OCI-LY7 (cell line): Measurements from ENCODE around the gene PYGB. TPM values are rescaled to one million over a fixed set of nuclear protein-coding genes. Genes with fewer than 3 reads are reported as not detected.
"Not testable (repeated sequence)": the region's sequence is repeated elsewhere in the genome, so short reads cannot be mapped to it uniquely, and the experiment has no call there.

Experiments
- BruUV-seq: library from RNA; stranded (reverse); fragments of 400-500 nt; replicated peaks from 2 replicates; lab custom pipeline; 2021; lab: Mats Ljungman, UMichigan
- CTCF ChIA-PET: fragments of 300-600 bp; sonication (Branson Sonifier 250); formaldehyde crosslinking; loops from one replicate; lab custom pipeline; 2022; ENCODE audit warnings: antibody characterized with exemption; ENCODE audit not compliant: unreplicated experiment; lab: Charles Lee
- POLR2A ChIA-PET: fragments of 300-600 bp; sonication (Branson Sonifier 250); formaldehyde crosslinking; loops from one replicate; lab custom pipeline; 2022; ENCODE audit warnings: antibody characterized with exemption; lab: Charles Lee
- DNase-seq: peaks from one replicate; pipeline ENCODE4 v3.0.0-alpha.2; 2015; ENCODE audit warnings: low spot score
- H2AFZ ChIP-seq: fragments of 200-600 bp; sonication (generic), shearing (Covaris generic); 2 replicates; pipeline ENCODE4 v1.6.1; 2014; ENCODE audit warnings: mild to moderate bottlenecking, antibody characterized with exemption, low read length, moderate library complexity
- H3K27ac ChIP-seq: fragments of 200-600 bp; sonication (generic); 2 replicates; pipeline ENCODE4 v1.5.1; 2014; ENCODE audit warnings: mixed run types, low read depth, mild to moderate bottlenecking, moderate library complexity, low read length, inconsistent platforms; ENCODE audit not compliant: poor library complexity, severe bottlenecking
- H3K36me3 ChIP-seq: fragments of 200-600 bp; sonication (generic); 2 replicates; pipeline ENCODE4 v1.6.1; 2014; ENCODE audit warnings: mild to moderate bottlenecking, antibody characterized with exemption, low read length, moderate library complexity, mixed read lengths; ENCODE audit not compliant: insufficient read depth
- H3K4me1 ChIP-seq: fragments of 200-600 bp; sonication (generic); 2 replicates; pipeline ENCODE4 v1.5.1; 2014; ENCODE audit warnings: mild to moderate bottlenecking, low read length; ENCODE audit not compliant: insufficient read depth, poor library complexity, severe bottlenecking
- H3K4me2 ChIP-seq: fragments of 200-600 bp; sonication (generic); 2 replicates; pipeline ENCODE4 v1.6.1; 2014; ENCODE audit warnings: mild to moderate bottlenecking, low read length
- H3K4me3 ChIP-seq: fragments of 200-600 bp; sonication (generic); 2 replicates; pipeline ENCODE4 v1.5.1; 2014; ENCODE audit warnings: mild to moderate bottlenecking, low read depth, low read length; ENCODE audit not compliant: poor library complexity, severe bottlenecking
- H3K79me2 ChIP-seq: fragments of 200-600 bp; sonication (generic); 2 replicates; pipeline ENCODE4 v1.6.1; 2016; ENCODE audit warnings: low read depth, mild to moderate bottlenecking, low read length, moderate library complexity, mixed read lengths; ENCODE audit not compliant: insufficient read depth
- H3K9me2 ChIP-seq: fragments of 200-600 bp; sonication (generic); 2 replicates; pipeline ENCODE4 v1.6.1; 2016; ENCODE audit warnings: mild to moderate bottlenecking, low read length, mixed read lengths; ENCODE audit not compliant: insufficient read depth
- H3K9me3 ChIP-seq: fragments of 200-600 bp; sonication (generic); 2 replicates; pipeline ENCODE4 v1.6.1; 2014; ENCODE audit warnings: mild to moderate bottlenecking, mixed run types, low read length, mixed read lengths
- H4K20me1 ChIP-seq: fragments of 200-600 bp; sonication (generic); 2 replicates; pipeline ENCODE4 v1.6.1; 2014; ENCODE audit warnings: mild to moderate bottlenecking, antibody characterized with exemption, low read length, moderate library complexity, mixed read lengths; ENCODE audit not compliant: insufficient read depth
- EZH2phosphoT487 ChIP-seq: fragments of 200-600 bp; sonication (generic); IDR thresholded peaks from 2 replicates; pipeline ENCODE4 v1.6.1; 2018; ENCODE audit warnings: low read depth, borderline replicate concordance, mild to moderate bottlenecking, mixed run types, antibody characterized with exemption, low read length, moderate library complexity, mixed read lengths
- intact Hi-C: fragments of 100-400 bp; cut with micrococcal nuclease; formaldehyde crosslinking; loops from one replicate; pipeline ENCODE4 v1.10.0; 2022; ENCODE audit not compliant: unreplicated experiment
- total RNA-seq, 2 experiments: library from RNA; depleted of rRNA in 1 of 2; stranded (reverse); fragments of >200 nt in 1 of 2; shearing (Covaris generic) in 1 of 2; gene quantifications; 2 replicates each; pipeline ENCODE4 v1.2.3, GENCODE V29; 2014 to 2022
- TF ChIP-seq, protein P1 (sequence below): fragments of 200-600 bp; sonication (generic); conservative IDR thresholded peaks from 2 replicates; pipeline ENCODE4 v1.5.1; 2014; ENCODE audit warnings: mild to moderate bottlenecking, antibody characterized with exemption, low read length, moderate library complexity, mixed read lengths

Gene PYGB
- total RNA-seq, 2 experiments from 2014 or later = 4.9 to 7.0 TPM

DNA sequence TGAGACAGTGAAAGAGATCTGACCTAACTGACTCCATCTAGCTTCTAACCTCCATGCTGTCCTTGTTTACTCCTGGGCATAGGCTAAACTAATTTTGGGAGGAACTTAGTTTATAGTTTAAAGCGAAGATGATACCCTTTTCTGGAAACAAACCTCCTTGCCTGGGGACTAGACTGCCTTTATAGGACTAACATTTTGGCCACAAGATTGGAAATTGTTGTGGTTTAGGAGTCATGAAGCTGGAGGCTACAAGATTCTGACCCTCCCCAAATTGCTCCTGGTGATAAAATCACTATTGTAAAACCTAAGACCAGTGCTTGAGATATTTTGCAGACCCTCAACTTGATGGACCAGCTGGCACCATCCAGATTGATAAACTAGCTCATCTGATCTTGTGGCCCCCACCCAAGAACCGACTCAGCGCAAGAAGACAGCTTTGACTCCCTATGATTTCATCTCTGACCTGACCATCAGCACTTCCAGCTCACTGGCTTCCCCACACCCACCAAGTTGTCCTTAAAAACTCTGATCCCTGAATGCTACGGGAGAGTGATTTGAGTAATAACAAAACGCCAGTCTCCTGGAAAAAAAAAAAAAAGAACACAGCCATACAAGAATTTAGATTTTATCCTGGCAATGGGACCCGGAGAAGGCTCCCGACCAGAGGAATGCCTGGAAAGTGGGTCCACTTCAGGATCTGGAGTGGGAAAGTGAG, 79.8 kb downstream of the PYGB start:
- Histone ChIP-seq H3K27ac (no peak overlapping the region), H3K4me3 (no peak overlapping the region), H3K4me2 (no peak overlapping the region), H3K4me1 (peaks cover 5% of the 10 kb centered on the region), H3K9me3 (no peaks in the 10 kb centered on the region), H2AFZ (no peak overlapping the region), H4K20me1 (no peaks in the 10 kb centered on the region), H3K36me3 (no peaks in the 10 kb centered on the region), H3K9me2 (no peaks in the 10 kb centered on the region), H3K79me2 (no peaks in the 10 kb centered on the region)
- intact Hi-C loops = no loop called here
- no TSS peak for BruUV-seq
- TF ChIP-seq, protein P1, sequence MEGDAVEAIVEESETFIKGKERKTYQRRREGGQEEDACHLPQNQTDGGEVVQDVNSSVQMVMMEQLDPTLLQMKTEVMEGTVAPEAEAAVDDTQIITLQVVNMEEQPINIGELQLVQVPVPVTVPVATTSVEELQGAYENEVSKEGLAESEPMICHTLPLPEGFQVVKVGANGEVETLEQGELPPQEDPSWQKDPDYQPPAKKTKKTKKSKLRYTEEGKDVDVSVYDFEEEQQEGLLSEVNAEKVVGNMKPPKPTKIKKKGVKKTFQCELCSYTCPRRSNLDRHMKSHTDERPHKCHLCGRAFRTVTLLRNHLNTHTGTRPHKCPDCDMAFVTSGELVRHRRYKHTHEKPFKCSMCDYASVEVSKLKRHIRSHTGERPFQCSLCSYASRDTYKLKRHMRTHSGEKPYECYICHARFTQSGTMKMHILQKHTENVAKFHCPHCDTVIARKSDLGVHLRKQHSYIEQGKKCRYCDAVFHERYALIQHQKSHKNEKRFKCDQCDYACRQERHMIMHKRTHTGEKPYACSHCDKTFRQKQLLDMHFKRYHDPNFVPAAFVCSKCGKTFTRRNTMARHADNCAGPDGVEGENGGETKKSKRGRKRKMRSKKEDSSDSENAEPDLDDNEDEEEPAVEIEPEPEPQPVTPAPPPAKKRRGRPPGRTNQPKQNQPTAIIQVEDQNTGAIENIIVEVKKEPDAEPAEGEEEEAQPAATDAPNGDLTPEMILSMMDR = no peak
- no peak for TF ChIP-seq EZH2phosphoT487
- no peak for DNase-seq
- POLR2A ChIA-PET = no interaction called here
- CTCF ChIA-PET = no interaction called here

DNA sequence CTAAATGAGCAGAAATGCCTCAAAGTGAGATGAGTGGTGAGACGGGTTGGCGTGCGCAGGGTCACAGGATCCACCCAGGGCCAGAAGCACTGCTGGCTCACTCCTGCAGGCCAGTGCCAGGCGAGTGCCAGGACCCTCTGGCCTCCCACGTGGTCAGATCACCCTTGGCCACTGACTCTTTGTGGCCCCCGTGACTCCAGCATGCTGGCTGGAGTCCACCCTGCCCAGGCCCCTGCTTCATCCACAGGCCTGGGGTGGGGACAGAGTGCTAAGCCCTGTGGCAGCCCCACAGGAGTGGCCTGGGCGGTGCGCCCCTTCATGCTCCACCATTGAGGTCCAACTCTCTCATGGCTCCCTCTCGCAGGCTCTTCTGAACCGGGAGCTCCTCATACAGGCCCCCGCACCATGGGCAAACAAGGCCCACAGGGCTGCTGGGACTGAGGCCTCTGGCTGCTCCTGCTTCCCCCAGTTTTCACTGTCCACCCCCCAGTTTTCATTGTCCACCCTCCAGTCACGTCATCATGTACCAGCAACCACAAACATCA, 81.1 kb downstream of the PYGB start:
- ChIA-PET POLR2A (no interaction called here), CTCF (no interaction called here)
- TF ChIP-seq, protein P1 = no peak
- TF ChIP-seq EZH2phosphoT487 = no peak
- no peak overlapping the region for H3K27ac ChIP-seq
- H2AFZ ChIP-seq = no peak overlapping the region
- H3K4me2 ChIP-seq = no peak overlapping the region
- no peaks in the 10 kb centered on the region for H3K79me2 ChIP-seq
- intact Hi-C loops = no loop called here
- H3K9me2 ChIP-seq = no peaks in the 10 kb centered on the region
- no peak overlapping the region for H3K4me3 ChIP-seq
- H4K20me1 ChIP-seq = no peaks in the 10 kb centered on the region
- H3K4me1 ChIP-seq = peaks cover 4% of the 10 kb centered on the region
- DNase-seq = no peak
- no peaks in the 10 kb centered on the region for H3K36me3 ChIP-seq
- H3K9me3 ChIP-seq = no peaks in the 10 kb centered on the region
- BruUV-seq = no TSS peak

DNA sequence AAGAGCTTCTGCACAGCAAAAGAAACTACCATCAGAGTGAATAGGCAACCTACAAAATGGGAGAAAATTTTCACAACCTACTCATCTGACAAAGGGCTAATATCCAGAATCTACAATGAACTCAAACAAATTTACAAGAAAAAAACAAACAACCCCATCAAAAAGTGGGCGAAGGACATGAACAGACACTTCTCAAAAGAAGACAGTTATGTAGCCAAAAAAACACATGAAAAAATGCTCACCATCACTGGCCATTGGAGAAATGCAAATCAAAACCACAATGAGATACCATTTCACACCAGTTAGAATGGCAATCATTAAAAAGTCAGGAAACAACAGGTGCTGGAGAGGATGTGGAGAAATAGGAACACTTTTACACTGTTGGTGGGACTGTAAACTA, 87.1 kb downstream of the PYGB start:
- H3K4me2 ChIP-seq, H3K4me3 ChIP-seq, DNase-seq, intact Hi-C loops, H4K20me1 ChIP-seq, H3K4me1 ChIP-seq, H3K27ac ChIP-seq, H3K36me3 ChIP-seq, H2AFZ ChIP-seq, H3K9me3 ChIP-seq, H3K79me2 ChIP-seq, POLR2A ChIA-PET, CTCF ChIA-PET, BruUV-seq, H3K9me2 ChIP-seq: not testable (repeated sequence)
